Esophagus muscularis mucosa (tissue), 4 donors: ENCODE data around the gene CFAP92. TPM values are rescaled to one million over a fixed set of nuclear protein-coding genes. Genes with fewer than 3 reads are reported as not detected.
"Not testable (repeated sequence)": the region's sequence is repeated elsewhere in the genome, so short reads cannot be mapped to it uniquely, and the experiment has no call there.

ENCODE experiments used
- DNase-seq: peaks from one replicate; pipeline ENCODE4 v3.0.0-alpha.2; 2017; ENCODE audit errors: extremely low spot score
- H3K27ac ChIP-seq, 4 donors: fragments of 200-600 bp; sonication (generic); replicated peaks in 1 of 4; 1 replicate in 3 of 4; 2 replicates in 1 of 4; pipeline ENCODE4 v1.5.1; 2016 to 2019; ENCODE audit warnings: mild to moderate bottlenecking in 1 of 4
- H3K27me3 ChIP-seq, 4 donors: fragments of 200-600 bp; sonication (generic); one replicate each; pipeline versions ENCODE4 v1.5.1 to v1.6.0; 2016 to 2019
- H3K36me3 ChIP-seq, 4 donors: fragments of 200-600 bp; sonication (generic); one replicate each; pipeline ENCODE4 v1.5.1; 2016 to 2019
- H3K4me1 ChIP-seq, 4 donors: fragments of 200-600 bp; sonication (generic); one replicate each; pipeline ENCODE4 v1.5.1; 2016 to 2019
- H3K4me3 ChIP-seq, 4 donors: fragments of 200-600 bp; sonication (generic); 1 replicate in 2 of 4; 2 replicates in 2 of 4; pipeline ENCODE4 v1.5.1; 2016 to 2019; ENCODE audit warnings: mild to moderate bottlenecking in 4 of 4, moderate library complexity in 1 of 4
- H3K9me3 ChIP-seq, 4 donors: fragments of 200-600 bp; sonication (generic); 1 replicate in 3 of 4; 2 replicates in 1 of 4; pipeline ENCODE4 v1.5.1; 2016 to 2019
- EP300 ChIP-seq: sonication (generic); formaldehyde crosslinking; IDR thresholded peaks from one replicate; pipeline ENCODE4 v1.6.1; 2017; ENCODE audit warnings: antibody characterized with exemption
- POLR2A ChIP-seq: fragments of 450-650 bp; IDR thresholded peaks from one replicate; pipeline ENCODE4 v1.6.1; 2017; ENCODE audit warnings: antibody characterized with exemption, moderate library complexity, mild to moderate bottlenecking, low read depth
- POLR2AphosphoS5 ChIP-seq, 2 donors: sonication (generic); formaldehyde crosslinking; IDR thresholded peaks; one replicate each; pipeline ENCODE4 v1.6.1; 2017; ENCODE audit warnings: antibody characterized with exemption in 2 of 2
- WGBS: methylation state at CpG from one replicate; pipeline ENCODE4 v1.1.5; 2018; 5-methylcytosine and 5-hydroxymethylcytosine counted together
- intact Hi-C: fragments of 100-400 bp; cut with DNase I; formaldehyde crosslinking; loops from one replicate; pipeline ENCODE4 v1.15.1; 2023
- total RNA-seq, 4 donors: library from RNA; depleted of rRNA; stranded (reverse); fragments of >200 nt; gene quantifications; one replicate each; pipeline versions ENCODE4 v1.1.0 to v1.2.1, GENCODE V29; 2016
- TF ChIP-seq, protein P1 (sequence below), 3 experiments: fragments of 200-600 bp in 2 of 3; fragments of 450-650 bp in 1 of 3; sonication (generic) in 2 of 3; IDR thresholded peaks; one replicate each; pipeline ENCODE4 v1.5.1; 2017 to 2019; ENCODE audit warnings: antibody characterized with exemption in 3 of 3, mild to moderate bottlenecking in 2 of 3, moderate library complexity in 1 of 3

CFAP92 gene
- total RNA-seq, 4 donors from 2014 or later: 0.19 to 1.2 (median 0.47) TPM

- TF ChIP-seq, protein P1, sequence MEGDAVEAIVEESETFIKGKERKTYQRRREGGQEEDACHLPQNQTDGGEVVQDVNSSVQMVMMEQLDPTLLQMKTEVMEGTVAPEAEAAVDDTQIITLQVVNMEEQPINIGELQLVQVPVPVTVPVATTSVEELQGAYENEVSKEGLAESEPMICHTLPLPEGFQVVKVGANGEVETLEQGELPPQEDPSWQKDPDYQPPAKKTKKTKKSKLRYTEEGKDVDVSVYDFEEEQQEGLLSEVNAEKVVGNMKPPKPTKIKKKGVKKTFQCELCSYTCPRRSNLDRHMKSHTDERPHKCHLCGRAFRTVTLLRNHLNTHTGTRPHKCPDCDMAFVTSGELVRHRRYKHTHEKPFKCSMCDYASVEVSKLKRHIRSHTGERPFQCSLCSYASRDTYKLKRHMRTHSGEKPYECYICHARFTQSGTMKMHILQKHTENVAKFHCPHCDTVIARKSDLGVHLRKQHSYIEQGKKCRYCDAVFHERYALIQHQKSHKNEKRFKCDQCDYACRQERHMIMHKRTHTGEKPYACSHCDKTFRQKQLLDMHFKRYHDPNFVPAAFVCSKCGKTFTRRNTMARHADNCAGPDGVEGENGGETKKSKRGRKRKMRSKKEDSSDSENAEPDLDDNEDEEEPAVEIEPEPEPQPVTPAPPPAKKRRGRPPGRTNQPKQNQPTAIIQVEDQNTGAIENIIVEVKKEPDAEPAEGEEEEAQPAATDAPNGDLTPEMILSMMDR (IDR thresholded peaks at IDR 0.05): no peak
- TF ChIP-seq POLR2A: no peak
- TF ChIP-seq POLR2AphosphoS5 (IDR thresholded peaks at IDR 0.05): no peak
- no peak for TF ChIP-seq EP300
- H3K4me3 ChIP-seq: no peak overlapping the region
- no peaks in the 10 kb centered on the region for H3K9me3 ChIP-seq
- H3K4me1 ChIP-seq: peaks cover 26 to 50% (median 41%) of the 10 kb centered on the region in 4 donors
- no peaks in the 10 kb centered on the region for H3K27me3 ChIP-seq
- WGBS: 88% methylated on average over 1 of the region's 1 CpG
- intact Hi-C loops: no loop called here
- H3K27ac ChIP-seq: no peak overlapping the region
- no peak for DNase-seq
- H3K36me3 ChIP-seq: peaks cover 0 to 49% (median 34%) of the 10 kb centered on the region in 4 donors
These were observed 111.2 kb downstream of the CFAP92 start for GRCh38 chr3:128882719-128883118.

DNA sequence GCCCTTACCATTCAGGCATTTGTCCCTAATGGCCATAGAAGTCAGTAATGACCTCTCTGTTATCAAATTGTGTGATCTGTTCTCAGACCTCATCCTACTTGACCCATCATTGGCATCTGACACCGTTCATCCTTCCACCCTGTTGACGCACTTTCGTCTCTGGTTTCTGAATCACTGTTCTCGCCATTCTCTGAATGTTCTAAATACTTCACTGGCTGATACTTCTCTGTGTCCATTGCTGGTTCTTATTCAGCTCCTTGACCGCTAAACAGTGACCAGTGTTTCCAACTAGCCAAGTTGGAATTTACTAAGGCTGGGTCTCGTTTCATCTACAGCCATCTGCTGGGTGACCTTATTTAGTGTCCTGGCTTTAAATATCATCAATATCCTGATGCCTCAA lies 112.3 kb downstream of the CFAP92 start:
- Histone ChIP-seq H3K4me1 (peaks cover 27 to 52% (median 43%) of the 10 kb centered on the region in 4 donors), H3K27ac (no peak overlapping the region), H3K4me3 (no peak overlapping the region), H3K27me3 (no peaks in the 10 kb centered on the region), H3K9me3 (no peaks in the 10 kb centered on the region), H3K36me3 (peaks cover 0 to 38% (median 24%) of the 10 kb centered on the region in 4 donors)
- intact Hi-C loops: no loop called here
- 88% methylated on average over 6 of the region's 6 CpGs for WGBS
- TF ChIP-seq EP300 (no peak), POLR2AphosphoS5 (IDR thresholded peaks at IDR 0.05) (no peak), POLR2A (no peak)
- TF ChIP-seq, protein P1 (IDR thresholded peaks at IDR 0.05): no peak
- no peak for DNase-seq

DNA sequence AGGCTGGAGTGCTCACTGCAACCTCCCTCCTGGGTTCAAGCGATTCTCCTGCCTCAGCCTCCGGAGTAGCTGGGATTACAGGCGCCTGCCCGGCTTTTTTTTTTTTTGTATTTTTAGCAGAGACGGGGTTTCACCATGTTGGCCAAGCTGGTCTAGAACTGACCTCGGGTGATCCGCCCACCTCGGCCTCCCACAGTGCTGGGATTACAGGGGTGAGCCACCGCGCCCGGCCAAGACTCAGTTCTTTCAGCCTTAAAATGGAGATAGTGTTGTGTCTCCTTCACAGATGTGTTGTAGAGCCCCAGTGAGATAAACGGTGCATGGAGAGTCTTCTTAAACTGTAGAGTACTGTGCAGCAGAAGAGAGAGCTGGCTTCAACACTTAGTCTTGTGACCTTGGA lies 113.4 kb downstream of the CFAP92 start:
- H3K9me3 ChIP-seq, H3K27me3 ChIP-seq, DNase-seq, intact Hi-C loops: not testable (repeated sequence)
- Histone ChIP-seq H3K36me3 (peaks cover 0 to 27% (median 17%) of the 10 kb centered on the region in 4 donors), H3K4me3 (peak overlapping the region; percentile 71 to 83 (median 78)), H3K4me1 (peaks cover 27 to 52% (median 43%) of the 10 kb centered on the region in 4 donors), H3K27ac (peak overlapping the region in 3 of 4 donors; percentile 93 to 96 (median 95))
- WGBS: 79% methylated on average over 12 of the region's 12 CpGs

GRCh38 chr3:128879991-128880390 lies 113.9 kb downstream of the CFAP92 start:
- Histone ChIP-seq H3K27me3 (no peaks in the 10 kb centered on the region), H3K4me3 (peak overlapping the region; percentile 71 to 83 (median 78)), H3K9me3 (no peaks in the 10 kb centered on the region), H3K4me1 (peaks cover 27 to 52% (median 43%) of the 10 kb centered on the region in 4 donors), H3K27ac (peak overlapping the region; percentile 87 to 96 (median 94)), H3K36me3 (peaks cover 0 to 22% (median 12%) of the 10 kb centered on the region in 4 donors)
- intact Hi-C loops: no loop called here
- no peak for DNase-seq
- WGBS: 4% methylated on average over 5 of the region's 6 CpGs
- TF ChIP-seq EP300 (no peak), POLR2AphosphoS5 (IDR thresholded peaks at IDR 0.05) (no peak), POLR2A (no peak)
- TF ChIP-seq, protein P1 (IDR thresholded peaks at IDR 0.05): no peak

DNA sequence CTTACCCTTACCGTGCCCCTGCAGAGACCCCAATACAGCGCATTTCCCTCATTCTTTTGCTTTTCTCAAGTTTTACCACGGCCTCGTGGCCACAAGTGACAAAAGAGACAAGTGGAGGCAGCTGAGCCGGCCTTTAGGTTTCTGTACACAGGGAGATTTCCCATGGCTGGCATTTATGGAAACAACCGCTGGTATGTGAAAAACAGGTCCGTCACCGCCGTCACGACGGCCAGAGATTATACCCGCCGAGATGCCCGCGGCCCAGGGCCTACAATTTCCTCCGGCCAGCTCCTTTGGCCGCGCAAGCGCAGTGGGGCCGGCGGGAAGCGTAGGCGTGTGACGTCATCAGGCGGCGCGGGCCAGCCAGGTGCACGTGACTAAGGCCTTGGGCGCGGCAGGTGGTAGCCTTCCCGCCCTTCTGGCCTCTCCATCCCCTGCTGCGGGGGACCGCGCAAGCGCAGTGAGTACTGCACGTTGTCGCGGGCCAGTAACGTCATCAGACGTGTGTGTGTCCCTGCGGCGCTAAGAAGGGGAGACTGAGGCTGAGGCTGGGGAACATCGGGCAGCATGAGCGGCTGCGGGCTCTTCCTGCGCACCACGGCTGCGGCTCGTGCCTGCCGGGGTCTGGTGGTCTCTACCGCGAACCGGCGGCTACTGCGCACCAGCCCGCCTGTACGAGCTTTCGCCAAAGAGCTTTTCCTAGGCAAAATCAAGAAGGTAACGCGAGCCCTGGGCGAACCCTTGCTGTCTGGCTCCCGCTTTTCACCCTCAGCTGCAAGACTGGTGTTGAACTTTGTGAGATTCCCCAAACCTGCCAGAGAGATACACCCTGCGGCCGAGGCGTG lies 114.5 kb downstream of the CFAP92 start, which contains the start of gene ACAD9:
ACAD9 (plus strand) TSS at position 496 of the 845 bp plus-strand sequence; CDS start at position 568, 72 bp downstream.
- Histone ChIP-seq H3K27ac (peak within 1 kb of the TSS; percentile 87 to 96 (median 94)), H3K9me3 (no peaks in the 10 kb centered on the region), H3K27me3 (no peaks in the 10 kb centered on the region), H3K4me3 (peak within 1 kb of the TSS; percentile 71 to 83 (median 78)), H3K4me1 (peaks cover 27 to 52% (median 43%) of the 10 kb centered on the region in 4 donors), H3K36me3 (peaks cover 0 to 18% (median 8%) of the 10 kb centered on the region in 4 donors)
- TF ChIP-seq EP300: no peak
- peak; percentile 99 to 100 for TF ChIP-seq POLR2AphosphoS5 (IDR thresholded peaks at IDR 0.05)
- TF ChIP-seq POLR2A: peak; percentile 91
- TF ChIP-seq, protein P1 (IDR thresholded peaks at IDR 0.05): peak in 1 of 3 experiments; percentile 44
- intact Hi-C loops: no loop called here
- 0% methylated on average over 41 of the region's 65 CpGs for WGBS
- DNase-seq: peak; percentile 99
